ENCODE measurements around the gene GNPTAB. TPM values are rescaled to one million over a fixed set of nuclear protein-coding genes. Genes with fewer than 3 reads are reported as not detected.
A peak's percentile ranks its signal among the peaks of the same experiment; 100 is the strongest.

GNPTAB gene
- total RNA-seq, 1 experiment from 2014 or later, result 13.6 TPM

- DNase-seq (ENCODE audit: low spot score), result no peak
- in situ Hi-C loops (cut with HindIII; ENCODE audit: low sequenced_read_pairs), result no loop called here
Observed at GRCh38 chr12:101780599-101780998, 50.2 kb downstream of the GNPTAB start.

DNA sequence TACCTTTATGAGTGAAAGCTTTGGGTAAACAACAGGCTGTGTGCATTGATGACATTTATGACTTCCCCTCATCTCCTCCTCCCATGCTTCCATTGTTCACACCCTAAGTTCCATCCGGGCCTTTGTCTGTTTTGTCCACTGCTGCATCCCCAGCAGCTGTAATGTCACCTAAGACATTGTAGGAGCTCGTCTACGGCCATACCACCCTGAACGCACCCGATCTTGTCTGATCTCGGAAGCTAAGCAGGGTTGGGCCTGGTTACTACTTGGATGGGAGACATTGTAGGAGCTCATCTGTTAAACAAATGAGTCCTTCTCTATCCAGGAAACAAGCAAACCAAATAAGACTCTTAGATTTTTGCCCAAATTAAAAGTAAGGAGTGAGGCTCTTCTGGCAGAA lies 51.1 kb downstream of the GNPTAB start:
- no peak for DNase-seq (ENCODE audit: low spot score)
- in situ Hi-C loops (cut with HindIII; ENCODE audit: low sequenced_read_pairs), result no loop called here

DNA sequence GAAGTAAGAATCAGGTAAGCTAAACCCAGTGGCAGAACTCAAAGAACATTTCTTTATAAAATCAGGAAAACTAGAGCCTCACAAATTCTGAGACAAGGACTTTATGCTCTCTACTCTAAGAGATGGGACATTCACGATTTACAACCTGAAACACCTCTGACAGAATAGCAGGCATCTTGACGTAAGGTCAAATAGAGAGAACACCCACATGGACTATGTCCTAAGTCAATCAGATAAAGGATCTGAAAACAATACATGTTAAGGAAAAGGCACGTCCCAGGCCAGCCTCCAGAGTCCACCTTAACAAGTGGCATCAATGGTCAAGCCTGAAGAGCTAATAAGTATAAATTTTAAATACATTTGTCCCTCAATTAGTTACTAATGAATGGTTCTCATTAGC lies 51.6 kb downstream of the GNPTAB start:
- in situ Hi-C loops (cut with HindIII; ENCODE audit: low sequenced_read_pairs), result no loop called here
- no peak for DNase-seq (ENCODE audit: low spot score)

DNA sequence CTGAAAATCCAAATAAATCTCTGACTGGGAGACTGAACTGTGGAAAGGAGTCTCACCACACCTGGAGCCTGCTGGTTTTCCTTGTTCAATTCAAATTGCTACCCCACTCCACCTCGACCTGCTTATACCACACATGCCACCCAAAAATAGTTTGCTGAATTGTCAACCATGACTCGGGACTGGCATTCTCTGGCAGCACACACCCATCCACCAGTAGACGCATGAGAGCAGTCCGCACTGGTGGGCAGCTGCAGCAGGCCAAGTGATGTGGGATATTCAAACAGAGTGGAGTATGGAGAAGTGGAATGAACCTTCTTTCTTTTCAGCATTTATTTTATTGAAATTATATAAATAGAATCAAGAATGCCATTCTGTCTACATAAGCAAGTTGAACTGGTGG lies 52.8 kb downstream of the GNPTAB start:
- in situ Hi-C loops (cut with HindIII; ENCODE audit: low sequenced_read_pairs), result no loop called here
- DNase-seq (ENCODE audit: low spot score), result no peak

DNA sequence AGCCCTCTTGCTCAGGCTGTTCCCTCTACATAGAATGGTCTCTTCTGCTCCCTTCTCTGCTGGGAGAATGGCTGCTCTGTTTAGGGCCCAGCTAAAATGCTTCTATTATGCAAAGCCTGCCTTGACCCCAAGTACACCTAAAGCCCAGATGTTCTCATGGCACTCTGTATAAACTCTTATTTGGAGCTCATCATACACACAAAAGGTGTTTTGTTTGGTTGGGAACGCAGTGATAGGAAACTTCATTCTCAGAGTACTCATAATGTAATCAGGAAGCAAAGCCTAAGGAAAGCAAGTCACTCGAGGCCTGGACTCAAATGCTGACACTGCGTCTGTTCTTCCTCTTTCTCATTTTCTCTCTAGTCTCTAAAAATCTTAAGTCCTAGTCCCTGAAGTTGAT lies 53.3 kb downstream of the GNPTAB start:
- in situ Hi-C loops (cut with HindIII; ENCODE audit: low sequenced_read_pairs), result no loop called here
- no peak for DNase-seq (ENCODE audit: low spot score)

DNA sequence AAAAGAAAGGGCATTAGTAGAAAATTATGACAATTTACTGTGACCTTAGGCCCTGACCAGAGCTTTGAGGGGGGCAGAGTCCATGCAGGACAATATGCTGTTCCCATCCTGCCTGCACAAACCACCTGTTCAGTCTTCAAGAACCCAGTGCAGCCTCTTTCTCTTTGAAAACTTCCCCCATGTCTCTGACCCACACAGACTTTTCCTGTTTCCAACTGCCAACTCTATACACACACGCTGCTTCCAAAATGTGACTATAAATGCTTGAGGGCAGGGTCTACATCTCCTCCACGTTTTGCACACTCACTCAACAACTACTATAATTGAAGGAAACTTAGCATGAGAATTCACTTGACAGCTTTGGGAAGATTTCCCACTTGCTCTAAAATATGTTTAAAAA lies 54.9 kb downstream of the GNPTAB start:
- in situ Hi-C loops (cut with HindIII; ENCODE audit: low sequenced_read_pairs), result no loop called here
- DNase-seq (ENCODE audit: low spot score), result no peak

DNA sequence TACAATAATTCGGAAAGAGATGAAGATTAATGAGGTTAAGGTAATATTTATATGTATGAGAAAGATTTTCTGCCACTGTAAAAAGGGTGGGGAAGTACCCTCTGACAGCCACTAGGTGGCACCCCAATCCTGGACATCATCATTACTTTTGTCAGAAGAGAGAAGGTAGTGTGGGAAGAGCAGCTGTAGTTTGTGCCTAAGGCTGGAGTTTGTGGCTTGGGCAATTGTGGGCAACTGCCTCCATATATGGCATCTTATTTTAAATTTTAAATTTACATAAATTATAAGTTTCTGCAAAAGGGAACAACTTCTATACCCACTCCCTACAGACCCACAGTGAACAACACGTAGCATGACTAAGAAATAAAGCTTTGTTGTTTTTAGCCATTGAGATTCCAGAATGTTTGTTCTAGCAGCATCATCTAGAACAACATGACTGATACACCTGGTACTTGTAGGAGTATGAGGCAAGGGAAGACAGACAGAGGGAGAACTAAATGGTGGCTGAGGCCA lies 57.1 kb downstream of the GNPTAB start:
- peak; percentile 76 for DNase-seq (ENCODE audit: low spot score)
- in situ Hi-C loops (cut with HindIII; ENCODE audit: low sequenced_read_pairs), result no loop called here

GRCh38 chr12:101772012-101772775 lies 58.6 kb downstream of the GNPTAB start:
- in situ Hi-C loops (cut with HindIII; ENCODE audit: low sequenced_read_pairs), result no loop called here
- DNase-seq (ENCODE audit: low spot score), result no peak

DNA sequence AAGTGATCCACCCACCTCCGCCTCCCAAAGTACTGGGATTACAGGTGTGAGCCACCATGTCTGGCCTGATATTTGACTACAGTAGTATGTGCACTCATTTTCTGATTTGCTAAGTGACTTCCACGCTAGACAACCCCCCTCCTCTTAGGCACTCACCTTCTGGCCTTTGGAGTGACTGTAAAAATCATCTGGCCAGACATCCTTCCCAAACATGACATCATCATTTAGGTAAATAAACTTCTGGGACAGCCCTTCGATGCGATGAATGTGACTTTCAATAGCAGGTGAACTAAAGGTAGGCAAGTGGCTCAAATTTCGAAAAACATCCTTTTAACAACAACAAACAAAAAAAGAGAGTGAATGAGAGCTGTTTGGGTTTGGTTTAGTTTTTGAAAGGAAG lies 60.9 kb downstream of the GNPTAB start:
- no peak for DNase-seq (ENCODE audit: low spot score)
- in situ Hi-C loops (cut with HindIII; ENCODE audit: low sequenced_read_pairs), result no loop called here

- in situ Hi-C loops (cut with HindIII; ENCODE audit: low sequenced_read_pairs), result no loop called here
- DNase-seq (ENCODE audit: low spot score), result no peak
Observed at GRCh38 chr12:101768781-101769180, 62.0 kb downstream of the GNPTAB start.

GRCh38 chr12:101767537-101767936 lies 63.2 kb downstream of the GNPTAB start:
- in situ Hi-C loops (cut with HindIII; ENCODE audit: low sequenced_read_pairs), result no loop called here
- no peak for DNase-seq (ENCODE audit: low spot score)

GRCh38 chr12:101764051-101764792 lies 66.5 kb downstream of the GNPTAB start:
- in situ Hi-C loops (cut with HindIII; ENCODE audit: low sequenced_read_pairs), result no loop called here
- no peak for DNase-seq (ENCODE audit: low spot score)

- in situ Hi-C loops (cut with HindIII; ENCODE audit: low sequenced_read_pairs), result no loop called here
- DNase-seq (ENCODE audit: low spot score), result no peak
Observed at GRCh38 chr12:101763246-101763931, 67.4 kb downstream of the GNPTAB start.

DNA sequence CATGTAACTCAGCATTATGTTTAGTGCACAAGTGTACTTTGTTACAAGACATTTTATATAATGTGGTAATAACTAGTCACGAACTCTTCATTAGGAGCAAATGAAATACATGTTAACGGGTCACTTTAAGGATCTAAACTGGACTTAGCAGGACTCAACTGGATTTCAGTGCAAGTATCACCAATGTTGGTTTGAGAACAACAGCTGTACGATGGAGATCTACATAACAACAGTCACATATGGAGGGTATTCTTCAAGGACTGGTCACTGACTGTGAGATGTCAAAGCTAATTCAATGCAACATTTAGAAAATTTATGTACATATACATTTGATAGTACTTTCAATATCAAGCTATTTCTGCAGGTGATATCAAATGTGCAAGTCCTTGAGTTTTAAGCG lies 69.0 kb downstream of the GNPTAB start:
- DNase-seq (ENCODE audit: low spot score), result no peak
- in situ Hi-C loops (cut with HindIII; ENCODE audit: low sequenced_read_pairs), result no loop called here

DNA sequence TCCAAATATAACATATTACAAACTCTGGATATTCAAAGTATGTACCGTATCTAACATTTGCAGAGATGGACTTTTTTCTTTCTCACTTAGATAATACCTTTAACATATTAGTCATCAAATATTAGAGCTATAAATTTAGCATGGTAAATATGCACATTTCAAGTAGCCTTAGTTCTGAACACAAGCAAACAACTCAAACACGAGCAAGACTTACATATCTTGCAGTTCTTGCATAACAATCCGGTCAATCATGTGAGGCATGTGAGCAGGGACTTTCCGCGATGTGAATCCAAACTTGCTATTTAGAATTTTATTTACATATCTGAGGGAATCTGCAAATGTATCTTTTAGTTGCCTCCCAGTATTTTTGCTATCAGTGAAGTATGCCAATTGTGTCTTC lies 69.4 kb downstream of the GNPTAB start:
- no peak for DNase-seq (ENCODE audit: low spot score)
- in situ Hi-C loops (cut with HindIII; ENCODE audit: low sequenced_read_pairs), result no loop called here

DNA sequence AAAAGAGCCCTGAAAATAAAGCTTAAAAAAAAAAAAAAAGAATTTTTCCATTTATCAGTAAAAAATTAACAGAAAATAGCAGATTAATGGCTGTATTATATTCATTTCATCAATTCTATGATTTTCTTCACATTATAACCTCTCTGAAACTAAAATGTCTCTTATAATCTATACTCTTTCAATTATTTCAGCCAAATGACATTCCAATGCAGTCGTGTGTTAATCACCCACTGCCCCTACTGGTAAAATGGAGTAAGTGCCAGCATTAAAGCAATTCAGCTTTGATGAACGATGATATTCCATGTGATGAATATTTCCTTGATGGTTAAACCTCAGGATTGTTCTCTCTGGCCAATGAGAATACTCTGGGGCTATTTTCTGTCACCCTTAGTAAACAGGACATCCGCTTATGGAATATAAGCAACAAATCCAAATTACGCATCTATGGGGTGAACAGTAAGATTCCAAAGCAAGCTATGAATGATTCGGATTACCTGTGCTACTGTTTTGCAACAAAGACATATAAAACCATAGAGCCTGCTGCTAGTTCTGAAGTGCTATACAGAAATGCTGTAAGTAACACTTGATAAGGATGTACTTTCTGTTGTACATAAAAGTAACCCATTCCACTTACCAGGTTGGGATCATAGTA lies 71.2 kb downstream of the GNPTAB start:
- in situ Hi-C loops (cut with HindIII; ENCODE audit: low sequenced_read_pairs), result no loop called here
- peak; percentile 16 for DNase-seq (ENCODE audit: low spot score)

GRCh38 chr12:101750152-101750551 lies 80.6 kb downstream of the GNPTAB start:
- DNase-seq (ENCODE audit: low spot score), result no peak
- in situ Hi-C loops (cut with HindIII; ENCODE audit: low sequenced_read_pairs), result no loop called here

GRCh38 chr12:101749657-101750056 lies 81.1 kb downstream of the GNPTAB start:
- in situ Hi-C loops (cut with HindIII; ENCODE audit: low sequenced_read_pairs), result no loop called here

GRCh38 chr12:101748907-101749306 lies 81.9 kb downstream of the GNPTAB start:
- in situ Hi-C loops (cut with HindIII; ENCODE audit: low sequenced_read_pairs), result no loop called here
- DNase-seq (ENCODE audit: low spot score), result no peak

More at GRCh38 chr12:101749657-101750056, 81.1 kb downstream of the GNPTAB start:
- DNase-seq (ENCODE audit: low spot score), result no peak

All from G401 (cell line).